ENCODE measurements around the gene MACROH2A1.

MACROH2A1 gene

DNA sequence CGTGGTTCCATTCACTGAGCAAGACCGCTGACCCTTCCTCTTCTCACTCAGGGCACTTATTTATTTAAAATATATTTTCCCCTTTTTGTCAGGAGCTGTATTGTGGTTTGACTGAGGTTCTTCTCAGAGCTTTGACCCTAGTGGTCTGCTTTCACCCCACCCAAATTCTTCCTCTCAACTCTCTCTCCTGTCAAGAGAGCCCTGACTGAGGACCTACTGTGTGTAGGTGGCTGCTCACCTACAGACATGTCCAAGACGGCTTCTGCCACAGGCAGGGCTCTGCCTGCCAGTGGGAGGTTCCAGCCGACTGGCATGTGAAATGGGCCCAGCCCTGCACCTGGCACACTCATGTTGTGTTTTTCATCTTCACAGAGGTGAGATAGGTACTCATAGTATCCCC lies 42.9 kb upstream of the MACROH2A1 start:
- peak; percentile 1 for DNase-seq
- Histone ChIP-seq H3K27me3 (ENCODE audit: insufficient read depth, low read depth, severe bottlenecking) (no peaks in the 10 kb centered on the region), H3K27ac (no peak overlapping the region), H3K4me3 (ENCODE audit: low read depth, low read length) (no peak overlapping the region), H3K9me3 (ENCODE audit: severe bottlenecking) (no peaks in the 10 kb centered on the region), H3K36me3 (no peaks in the 10 kb centered on the region)
- TF ChIP-seq, protein P1, sequence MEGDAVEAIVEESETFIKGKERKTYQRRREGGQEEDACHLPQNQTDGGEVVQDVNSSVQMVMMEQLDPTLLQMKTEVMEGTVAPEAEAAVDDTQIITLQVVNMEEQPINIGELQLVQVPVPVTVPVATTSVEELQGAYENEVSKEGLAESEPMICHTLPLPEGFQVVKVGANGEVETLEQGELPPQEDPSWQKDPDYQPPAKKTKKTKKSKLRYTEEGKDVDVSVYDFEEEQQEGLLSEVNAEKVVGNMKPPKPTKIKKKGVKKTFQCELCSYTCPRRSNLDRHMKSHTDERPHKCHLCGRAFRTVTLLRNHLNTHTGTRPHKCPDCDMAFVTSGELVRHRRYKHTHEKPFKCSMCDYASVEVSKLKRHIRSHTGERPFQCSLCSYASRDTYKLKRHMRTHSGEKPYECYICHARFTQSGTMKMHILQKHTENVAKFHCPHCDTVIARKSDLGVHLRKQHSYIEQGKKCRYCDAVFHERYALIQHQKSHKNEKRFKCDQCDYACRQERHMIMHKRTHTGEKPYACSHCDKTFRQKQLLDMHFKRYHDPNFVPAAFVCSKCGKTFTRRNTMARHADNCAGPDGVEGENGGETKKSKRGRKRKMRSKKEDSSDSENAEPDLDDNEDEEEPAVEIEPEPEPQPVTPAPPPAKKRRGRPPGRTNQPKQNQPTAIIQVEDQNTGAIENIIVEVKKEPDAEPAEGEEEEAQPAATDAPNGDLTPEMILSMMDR (IDR thresholded peaks at IDR 0.05; ENCODE audit: low read depth, low read length), result no peak

DNA sequence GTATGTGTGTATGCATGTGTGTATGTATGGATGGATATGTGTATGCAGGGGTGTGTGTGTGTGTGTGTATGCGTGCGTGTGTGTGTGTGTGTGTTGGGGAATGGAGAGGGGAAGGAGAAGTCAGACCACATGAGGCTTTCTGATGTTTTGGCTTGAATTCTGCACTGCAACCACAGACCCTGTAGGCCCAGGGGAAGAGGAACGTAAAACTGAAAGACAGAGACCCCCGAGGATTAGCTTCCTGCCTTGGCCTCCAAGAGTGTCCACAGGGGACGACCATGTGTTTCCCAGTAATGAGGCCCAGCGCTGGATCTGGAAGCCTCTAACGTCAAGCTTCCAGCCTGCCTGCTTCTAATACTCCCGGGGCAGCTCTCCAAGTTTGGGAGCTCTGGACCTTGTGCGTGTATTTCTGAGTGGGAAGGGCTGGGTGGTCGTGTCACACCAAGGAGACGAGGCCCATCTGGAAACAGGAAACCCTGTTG lies 42.4 kb upstream of the MACROH2A1 start:
- H3K36me3 ChIP-seq, result no peaks in the 10 kb centered on the region
- TF ChIP-seq, protein P1 (IDR thresholded peaks at IDR 0.05; ENCODE audit: low read depth, low read length), result no peak
- no peaks in the 10 kb centered on the region for H3K9me3 ChIP-seq (ENCODE audit: severe bottlenecking)
- H3K27ac ChIP-seq, result no peak overlapping the region
- no peak overlapping the region for H3K4me3 ChIP-seq (ENCODE audit: low read depth, low read length)
- no peaks in the 10 kb centered on the region for H3K27me3 ChIP-seq (ENCODE audit: insufficient read depth, low read depth, severe bottlenecking)
- peak; percentile 2 for DNase-seq

DNA sequence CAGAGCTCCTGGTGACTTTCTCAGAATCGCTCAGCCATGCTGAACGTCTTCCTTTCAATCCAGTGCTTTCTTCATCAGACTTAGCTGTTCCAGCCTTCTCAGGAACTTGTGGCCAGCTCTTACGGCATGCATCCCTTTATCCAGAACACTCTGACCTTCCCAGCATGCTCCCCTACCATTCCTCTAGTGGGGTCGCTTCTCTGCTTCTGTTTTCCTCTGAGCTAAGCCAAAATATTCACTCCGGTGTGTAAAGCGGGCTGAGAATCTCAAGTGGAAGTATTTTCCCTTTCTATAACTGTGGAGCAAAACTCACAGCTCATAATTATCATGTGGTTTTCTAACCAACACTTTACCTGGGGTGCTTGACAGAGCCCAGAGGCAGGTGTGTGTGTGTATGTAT lies 41.9 kb upstream of the MACROH2A1 start:
- H3K4me3 ChIP-seq (ENCODE audit: low read depth, low read length), result no peak overlapping the region
- DNase-seq, result no peak
- no peaks in the 10 kb centered on the region for H3K36me3 ChIP-seq
- TF ChIP-seq, protein P1 (IDR thresholded peaks at IDR 0.05; ENCODE audit: low read depth, low read length), result no peak
- no peaks in the 10 kb centered on the region for H3K27me3 ChIP-seq (ENCODE audit: insufficient read depth, low read depth, severe bottlenecking)
- H3K9me3 ChIP-seq (ENCODE audit: severe bottlenecking), result no peaks in the 10 kb centered on the region
- no peak overlapping the region for H3K27ac ChIP-seq

DNA sequence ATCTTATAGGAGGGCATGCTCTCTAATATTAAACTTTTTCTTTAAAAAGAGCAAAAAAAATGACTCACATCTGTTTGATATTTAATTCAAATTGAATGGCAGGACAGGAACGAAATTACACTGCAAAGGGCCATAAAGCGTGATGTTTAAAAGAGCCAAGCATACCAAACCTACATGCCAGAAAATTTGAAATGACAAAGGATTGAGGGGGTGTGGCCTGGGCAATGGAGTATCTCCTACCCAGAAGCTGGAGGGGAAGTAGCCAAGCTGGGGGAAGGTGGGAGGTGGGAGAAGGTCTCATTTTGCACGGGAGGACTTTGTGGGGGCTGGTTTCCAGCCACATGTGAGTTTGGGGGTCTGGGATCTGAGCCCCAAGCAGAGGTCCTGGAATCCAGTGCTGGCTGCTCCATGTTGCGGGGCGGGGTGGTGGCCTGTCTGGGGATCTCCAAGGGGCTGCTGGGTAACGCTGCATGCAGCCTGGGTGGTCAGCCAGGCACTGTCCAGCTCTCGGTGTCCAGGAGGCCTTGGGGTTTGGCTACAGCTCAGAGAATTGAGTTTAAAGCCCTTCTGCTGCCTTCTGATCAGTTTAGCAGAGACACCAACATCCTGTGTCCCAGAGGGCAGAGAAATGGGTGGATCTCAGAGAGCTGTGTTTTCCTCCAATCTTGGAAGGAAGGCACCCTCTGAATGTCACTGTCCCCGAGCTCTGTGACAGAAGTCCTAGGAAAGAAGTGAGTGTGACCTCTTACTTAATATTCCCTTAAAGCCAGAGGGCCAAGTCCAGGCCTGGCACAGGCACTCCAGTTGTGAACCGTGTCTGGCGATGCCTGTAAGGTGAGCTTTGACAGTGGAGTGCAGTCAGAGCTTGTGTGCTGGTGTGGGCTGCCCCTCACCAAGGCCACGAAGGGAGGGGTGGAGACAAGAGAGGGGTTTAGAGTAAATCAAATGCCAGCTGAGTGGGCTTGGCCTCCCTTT lies 40.5 kb upstream of the MACROH2A1 start:
- Histone ChIP-seq H3K27me3 (ENCODE audit: insufficient read depth, low read depth, severe bottlenecking) (no peaks in the 10 kb centered on the region), H3K36me3 (no peaks in the 10 kb centered on the region), H3K9me3 (ENCODE audit: severe bottlenecking) (no peaks in the 10 kb centered on the region), H3K27ac (no peak overlapping the region), H3K4me3 (ENCODE audit: low read depth, low read length) (no peak overlapping the region)
- DNase-seq, result no peak
- TF ChIP-seq, protein P1 (IDR thresholded peaks at IDR 0.05; ENCODE audit: low read depth, low read length), result no peak

DNA sequence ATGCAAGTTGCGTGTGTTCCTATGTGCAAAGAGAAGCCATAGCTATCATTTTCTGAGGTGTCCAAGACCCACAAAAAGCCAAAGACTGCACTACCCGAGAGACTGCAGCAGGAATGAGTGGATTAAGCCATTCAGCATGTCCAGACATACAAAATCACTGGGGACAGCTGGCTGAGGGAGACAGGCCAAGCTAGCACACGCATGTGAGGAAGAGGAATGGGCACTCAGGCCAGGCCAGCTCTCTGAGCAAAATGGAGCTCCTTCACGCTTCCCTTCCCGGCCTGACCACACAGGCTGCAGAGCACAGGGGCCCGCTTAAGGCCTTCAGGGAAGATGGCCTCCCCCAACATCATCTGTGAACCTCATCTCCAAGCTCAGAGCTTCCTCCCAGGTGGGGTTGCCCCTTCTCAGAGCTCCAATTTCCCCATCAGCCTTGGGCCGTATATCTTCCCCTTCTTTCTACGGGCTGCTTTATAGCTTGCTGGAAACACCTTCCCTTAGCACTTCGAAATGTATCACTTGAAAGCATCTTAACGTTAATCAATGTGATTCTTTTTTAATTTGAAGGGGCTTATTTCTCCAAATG lies 39.7 kb upstream of the MACROH2A1 start:
- TF ChIP-seq, protein P1 (IDR thresholded peaks at IDR 0.05; ENCODE audit: low read depth, low read length), result no peak
- Histone ChIP-seq H3K4me3 (ENCODE audit: low read depth, low read length) (no peak overlapping the region), H3K27ac (no peak overlapping the region), H3K27me3 (ENCODE audit: insufficient read depth, low read depth, severe bottlenecking) (no peaks in the 10 kb centered on the region), H3K9me3 (ENCODE audit: severe bottlenecking) (no peaks in the 10 kb centered on the region), H3K36me3 (no peaks in the 10 kb centered on the region)
- DNase-seq, result no peak

All from WERI-Rb-1 (cell line).